ENCODE data around the gene KCNIP3.

Gene KCNIP3

GRCh38 chr2:95314964-95315611 lies 17.9 kb downstream of the KCNIP3 start:
- no peak for DNase-seq

GRCh38 chr2:95315801-95316411 lies 18.8 kb downstream of the KCNIP3 start:
- DNase-seq, result no peak

GRCh38 chr2:95316466-95317122 lies 19.4 kb downstream of the KCNIP3 start:
- no peak for DNase-seq

GRCh38 chr2:95317123-95317500 lies 20.0 kb downstream of the KCNIP3 start:
- DNase-seq, result no peak

- DNase-seq, result no peak
Observed at GRCh38 chr2:95317665-95318425, 20.7 kb downstream of the KCNIP3 start.

GRCh38 chr2:95318431-95319220 lies 21.5 kb downstream of the KCNIP3 start:
- DNase-seq, result no peak

- no peak for DNase-seq
Observed at GRCh38 chr2:95319481-95320343, 22.6 kb downstream of the KCNIP3 start.

- no peak for DNase-seq
Observed at GRCh38 chr2:95320344-95320712, 23.2 kb downstream of the KCNIP3 start.

- no peak for DNase-seq
Observed at GRCh38 chr2:95320986-95321767, 24.0 kb downstream of the KCNIP3 start.

- no peak for DNase-seq
Observed at GRCh38 chr2:95323347-95324155, 26.4 kb downstream of the KCNIP3 start.

GRCh38 chr2:95325026-95325425 lies 27.9 kb downstream of the KCNIP3 start:
- DNase-seq, result no peak

GRCh38 chr2:95325590-95326432 lies 28.7 kb downstream of the KCNIP3 start:
- no peak for DNase-seq

- DNase-seq, result no peak
Observed at GRCh38 chr2:95326433-95327140, 29.4 kb downstream of the KCNIP3 start.

- no peak for DNase-seq
Observed at GRCh38 chr2:95327861-95328260, 30.7 kb downstream of the KCNIP3 start.

GRCh38 chr2:95328358-95329125 lies 31.4 kb downstream of the KCNIP3 start:
- no peak for DNase-seq

- DNase-seq, result no peak
Observed at GRCh38 chr2:95329401-95329800, 32.3 kb downstream of the KCNIP3 start.

GRCh38 chr2:95329891-95330793 lies 33.0 kb downstream of the KCNIP3 start:
- DNase-seq, result no peak
